AG08396 (cell line): Measurements from ENCODE around the gene SMARCB1.

Experiments
- DNase-seq: peaks from one replicate; pipeline ENCODE4 v3.0.0; 2012; ENCODE audit warnings: low spot score, mixed read lengths

Gene SMARCB1

GRCh38 chr22:23780146-23780748, 6.5 kb upstream of the SMARCB1 start:
- no peak for DNase-seq

- no peak for DNase-seq
These were observed 5.7 kb upstream of the SMARCB1 start for GRCh38 chr22:23781065-23781464.

- DNase-seq, result peak; percentile 69
These were observed 5.1 kb upstream of the SMARCB1 start for GRCh38 chr22:23781511-23782183.

GRCh38 chr22:23782252-23782651, 4.5 kb upstream of the SMARCB1 start:
- DNase-seq, result no peak

GRCh38 chr22:23782703-23783102, 4.1 kb upstream of the SMARCB1 start:
- DNase-seq, result no peak

GRCh38 chr22:23783265-23784150, 3.3 kb upstream of the SMARCB1 start:
- no peak for DNase-seq

GRCh38 chr22:23784215-23784732, 2.5 kb upstream of the SMARCB1 start:
- no peak for DNase-seq

- no peak for DNase-seq
These were observed 480 bp upstream of the SMARCB1 start for GRCh38 chr22:23786261-23786710.

GRCh38 chr22:23787600-23787896, 782 bp downstream of the SMARCB1 start:
- DNase-seq, result no peak

- DNase-seq, result no peak
These were observed 1.1 kb downstream of the SMARCB1 start for GRCh38 chr22:23787910-23788309.

- no peak for DNase-seq
These were observed 2.4 kb downstream of the SMARCB1 start for GRCh38 chr22:23789121-23789520.

GRCh38 chr22:23789638-23790037, 2.9 kb downstream of the SMARCB1 start:
- no peak for DNase-seq

- DNase-seq, result no peak
These were observed 4.3 kb downstream of the SMARCB1 start for GRCh38 chr22:23790819-23791737.

GRCh38 chr22:23791738-23792645, 5.2 kb downstream of the SMARCB1 start:
- no peak for DNase-seq

GRCh38 chr22:23793326-23793725, 6.6 kb downstream of the SMARCB1 start:
- no peak for DNase-seq

- no peak for DNase-seq
These were observed 9.7 kb downstream of the SMARCB1 start for GRCh38 chr22:23796461-23796860.

- DNase-seq, result no peak
These were observed 13.8 kb downstream of the SMARCB1 start for GRCh38 chr22:23800297-23801237.

- DNase-seq, result no peak
These were observed 14.6 kb downstream of the SMARCB1 start for GRCh38 chr22:23801238-23801821.

GRCh38 chr22:23801886-23802377, 15.2 kb downstream of the SMARCB1 start:
- DNase-seq, result no peak
